Measurements from ENCODE around the gene LDLRAD3.

The LDLRAD3 gene

DNA sequence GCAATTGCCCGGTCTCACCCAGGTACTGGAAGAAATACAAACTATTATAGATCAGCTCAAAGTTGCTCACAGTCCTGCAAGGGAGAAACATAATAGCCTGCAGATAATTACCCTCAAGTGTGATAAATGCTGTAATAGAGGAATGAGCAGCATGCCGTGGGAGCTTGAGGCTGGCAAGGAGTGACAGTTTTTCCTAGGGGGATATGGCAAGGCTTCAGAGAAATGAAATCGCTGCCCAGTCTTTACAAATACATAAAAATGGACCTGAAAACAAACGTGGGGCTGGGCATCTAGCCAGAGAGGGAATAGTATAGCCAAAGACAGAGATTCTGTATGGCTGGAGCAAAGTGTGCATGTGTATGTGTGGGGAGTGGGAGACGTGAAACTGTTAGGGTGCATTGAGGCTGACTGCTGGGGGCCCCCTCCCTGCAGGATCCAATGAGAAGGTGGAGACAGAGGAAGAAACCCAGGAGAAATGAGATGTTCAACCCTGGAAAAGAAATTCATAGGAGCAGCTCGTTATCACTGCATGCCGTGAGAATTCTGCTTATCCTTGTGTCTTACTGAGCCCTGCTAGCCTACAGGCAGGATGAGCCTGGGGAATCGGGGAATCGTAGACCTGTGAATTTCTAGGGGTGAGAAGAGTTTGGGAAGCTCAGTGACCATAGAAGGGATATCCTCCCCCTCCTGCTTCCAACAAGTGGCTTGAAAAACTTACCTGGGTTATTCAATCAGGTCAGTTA lies 167.0 kb downstream of the LDLRAD3 start:
- H3K4me2 ChIP-seq (ENCODE audit: low read length) = no peak overlapping the region
- H3K4me3 ChIP-seq (ENCODE audit: low read length) = no peak overlapping the region
- no peaks in the 10 kb centered on the region for H3K9me2 ChIP-seq (replicated peaks; ENCODE audit: control insufficient read depth, low read length)
- no peaks in the 10 kb centered on the region for H3K9me3 ChIP-seq (ENCODE audit: control insufficient read depth, insufficient read depth, low read length)
- no peaks in the 10 kb centered on the region for H3K27me3 ChIP-seq (ENCODE audit: control insufficient read depth, low read length)
- H3K27ac ChIP-seq (ENCODE audit: low read depth, low read length) = no peak overlapping the region
- no peaks in the 10 kb centered on the region for H3K79me2 ChIP-seq (ENCODE audit: control insufficient read depth, low read length)
- TF ChIP-seq, protein P1, sequence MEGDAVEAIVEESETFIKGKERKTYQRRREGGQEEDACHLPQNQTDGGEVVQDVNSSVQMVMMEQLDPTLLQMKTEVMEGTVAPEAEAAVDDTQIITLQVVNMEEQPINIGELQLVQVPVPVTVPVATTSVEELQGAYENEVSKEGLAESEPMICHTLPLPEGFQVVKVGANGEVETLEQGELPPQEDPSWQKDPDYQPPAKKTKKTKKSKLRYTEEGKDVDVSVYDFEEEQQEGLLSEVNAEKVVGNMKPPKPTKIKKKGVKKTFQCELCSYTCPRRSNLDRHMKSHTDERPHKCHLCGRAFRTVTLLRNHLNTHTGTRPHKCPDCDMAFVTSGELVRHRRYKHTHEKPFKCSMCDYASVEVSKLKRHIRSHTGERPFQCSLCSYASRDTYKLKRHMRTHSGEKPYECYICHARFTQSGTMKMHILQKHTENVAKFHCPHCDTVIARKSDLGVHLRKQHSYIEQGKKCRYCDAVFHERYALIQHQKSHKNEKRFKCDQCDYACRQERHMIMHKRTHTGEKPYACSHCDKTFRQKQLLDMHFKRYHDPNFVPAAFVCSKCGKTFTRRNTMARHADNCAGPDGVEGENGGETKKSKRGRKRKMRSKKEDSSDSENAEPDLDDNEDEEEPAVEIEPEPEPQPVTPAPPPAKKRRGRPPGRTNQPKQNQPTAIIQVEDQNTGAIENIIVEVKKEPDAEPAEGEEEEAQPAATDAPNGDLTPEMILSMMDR (IDR thresholded peaks at IDR 0.05; ENCODE audit: low read depth, low read length, poor library complexity, severe bottlenecking) = no peak
- no peak for TF ChIP-seq EZH2phosphoT487 (IDR thresholded peaks at IDR 0.05; ENCODE audit: borderline replicate concordance, low read length)
- H3K4me1 ChIP-seq (ENCODE audit: control insufficient read depth, low read length) = no peaks in the 10 kb centered on the region
- no peaks in the 10 kb centered on the region for H3K36me3 ChIP-seq (ENCODE audit: control insufficient read depth, low read length)
- no peaks in the 10 kb centered on the region for H4K20me1 ChIP-seq (ENCODE audit: control insufficient read depth, insufficient read depth, low read depth, low read length)
- H3F3A ChIP-seq (ENCODE audit: control insufficient read depth, insufficient read depth) = no peaks in the 10 kb centered on the region

DNA sequence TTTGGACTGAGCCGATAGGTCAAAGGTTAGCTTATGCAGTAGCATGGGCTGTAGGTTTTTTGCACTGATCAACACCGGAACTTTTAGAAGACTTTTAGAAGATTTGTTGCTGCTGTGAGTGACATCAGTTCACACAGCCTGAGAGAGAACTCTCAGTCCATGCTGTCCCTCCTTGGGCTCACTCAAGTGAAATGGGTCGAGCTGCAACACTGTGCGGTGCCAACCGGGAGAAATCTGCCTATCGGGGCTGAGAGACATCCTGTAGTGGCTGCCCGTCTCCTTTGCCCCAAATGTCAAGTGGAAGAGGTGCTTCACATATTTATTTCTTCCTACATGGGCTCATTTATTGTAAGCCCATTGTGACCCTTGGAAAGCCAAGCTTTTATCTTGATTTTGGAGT lies 170.2 kb downstream of the LDLRAD3 start:
- no peaks in the 10 kb centered on the region for H3K9me3 ChIP-seq (ENCODE audit: control insufficient read depth, insufficient read depth, low read length)
- no peaks in the 10 kb centered on the region for H3K27me3 ChIP-seq (ENCODE audit: control insufficient read depth, low read length)
- TF ChIP-seq, protein P1 (IDR thresholded peaks at IDR 0.05; ENCODE audit: low read depth, low read length, poor library complexity, severe bottlenecking) = no peak
- TF ChIP-seq EZH2phosphoT487 (IDR thresholded peaks at IDR 0.05; ENCODE audit: borderline replicate concordance, low read length) = no peak
- no peaks in the 10 kb centered on the region for H3K4me1 ChIP-seq (ENCODE audit: control insufficient read depth, low read length)
- no peak overlapping the region for H3K27ac ChIP-seq (ENCODE audit: low read depth, low read length)
- H4K20me1 ChIP-seq (ENCODE audit: control insufficient read depth, insufficient read depth, low read depth, low read length) = no peaks in the 10 kb centered on the region
- H3K79me2 ChIP-seq (ENCODE audit: control insufficient read depth, low read length) = no peaks in the 10 kb centered on the region
- no peak overlapping the region for H3K4me2 ChIP-seq (ENCODE audit: low read length)
- no peaks in the 10 kb centered on the region for H3K36me3 ChIP-seq (ENCODE audit: control insufficient read depth, low read length)
- no peaks in the 10 kb centered on the region for H3K9me2 ChIP-seq (replicated peaks; ENCODE audit: control insufficient read depth, low read length)
- no peaks in the 10 kb centered on the region for H3F3A ChIP-seq (ENCODE audit: control insufficient read depth, insufficient read depth)
- no peak overlapping the region for H3K4me3 ChIP-seq (ENCODE audit: low read length)

DNA sequence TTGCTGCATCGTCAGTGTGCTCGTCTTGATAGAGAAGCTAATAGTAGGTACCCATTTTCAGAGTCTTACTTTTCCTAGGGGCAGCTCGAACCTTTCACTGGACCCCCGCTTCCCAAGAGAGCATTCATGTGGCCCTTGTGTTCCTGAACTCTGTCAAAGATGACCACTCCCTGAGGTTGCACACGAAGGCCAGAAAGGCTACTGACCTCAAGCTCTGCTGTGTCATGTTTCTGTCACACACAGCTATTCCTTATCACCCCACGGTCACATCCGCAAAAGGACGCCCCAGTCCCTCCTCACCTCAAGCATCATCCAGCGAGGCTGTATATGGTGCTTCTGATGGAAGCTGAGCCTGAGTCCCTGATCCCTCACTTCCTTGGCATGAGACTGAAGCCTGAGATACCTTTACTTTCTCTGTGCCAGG lies 171.5 kb downstream of the LDLRAD3 start:
- Histone ChIP-seq H3K9me3 (ENCODE audit: control insufficient read depth, insufficient read depth, low read length) (no peaks in the 10 kb centered on the region), H3K36me3 (ENCODE audit: control insufficient read depth, low read length) (no peaks in the 10 kb centered on the region)
- TF ChIP-seq EZH2phosphoT487 (IDR thresholded peaks at IDR 0.05; ENCODE audit: borderline replicate concordance, low read length) = no peak
- TF ChIP-seq, protein P1 (IDR thresholded peaks at IDR 0.05; ENCODE audit: low read depth, low read length, poor library complexity, severe bottlenecking) = no peak

More for the DNA sequence above, 171.5 kb downstream of the LDLRAD3 start:
- Histone ChIP-seq H3K4me1 (ENCODE audit: control insufficient read depth, low read length) (no peaks in the 10 kb centered on the region), H3F3A (ENCODE audit: control insufficient read depth, insufficient read depth) (no peaks in the 10 kb centered on the region), H3K27me3 (ENCODE audit: control insufficient read depth, low read length) (no peaks in the 10 kb centered on the region), H4K20me1 (ENCODE audit: control insufficient read depth, insufficient read depth, low read depth, low read length) (no peaks in the 10 kb centered on the region), H3K4me2 (ENCODE audit: low read length) (no peak overlapping the region), H3K27ac (ENCODE audit: low read depth, low read length) (no peak overlapping the region), H3K4me3 (ENCODE audit: low read length) (no peak overlapping the region), H3K79me2 (ENCODE audit: control insufficient read depth, low read length) (no peaks in the 10 kb centered on the region), H3K9me2 (replicated peaks; ENCODE audit: control insufficient read depth, low read length) (no peaks in the 10 kb centered on the region)

All from DOHH2 (cell line).